PC-9 (cell line): ENCODE measurements around the gene SLC2A9. TPM values are rescaled to one million over a fixed set of nuclear protein-coding genes. Genes with fewer than 3 reads are reported as not detected.

Experiments used
- BruUV-seq: library from RNA; stranded (reverse); fragments of 400-500 nt; replicated peaks from 2 replicates; lab custom pipeline; 2021; lab: Mats Ljungman, UMichigan
- CTCF ChIA-PET: fragments of 300-600 bp; sonication (Branson Sonifier 250); formaldehyde crosslinking; loops from one replicate; lab custom pipeline; 2022; ENCODE audit warnings: antibody characterized with exemption; lab: Charles Lee
- POLR2A ChIA-PET: fragments of 300-600 bp; sonication (Branson Sonifier 250); formaldehyde crosslinking; loops from one replicate; lab custom pipeline; 2022; ENCODE audit warnings: antibody characterized with exemption; ENCODE audit not compliant: unreplicated experiment; lab: Charles Lee
- DNase-seq, 2 experiments: peaks; one replicate each; pipeline versions ENCODE4 v3.0.0 to v3.0.0-alpha.2; 2015 to 2022; ENCODE audit warnings: mixed read lengths in 1 of 2
- H2AFZ ChIP-seq: fragments of 200-600 bp; sonication (generic); 2 replicates; pipeline ENCODE4 v1.8.1; 2017; ENCODE audit warnings: antibody characterized with exemption
- H3F3A ChIP-seq: fragments of 200-600 bp; sonication (generic); 2 replicates; pipeline ENCODE4 v1.8.1; 2017; ENCODE audit warnings: antibody characterized with exemption, mild to moderate bottlenecking, low read depth; ENCODE audit not compliant: insufficient read depth
- H3K27ac ChIP-seq: fragments of 200-600 bp; sonication (generic); 2 replicates; pipeline ENCODE4 v1.6.1; 2016; ENCODE audit warnings: mixed run types
- H3K27me3 ChIP-seq: fragments of 200-600 bp; sonication (generic); 2 replicates; pipeline ENCODE4 v1.6.1; 2016; ENCODE audit warnings: low read depth, mixed run types; ENCODE audit not compliant: insufficient read depth
- H3K36me3 ChIP-seq: fragments of 200-600 bp; sonication (generic); 2 replicates; pipeline ENCODE4 v1.6.1; 2016; ENCODE audit warnings: low read depth, mixed run types
- H3K4me1 ChIP-seq: fragments of 200-600 bp; sonication (generic); replicated peaks from 2 replicates; pipeline ENCODE4 v1.6.1; 2016; ENCODE audit warnings: mixed run types; ENCODE audit not compliant: insufficient read depth
- H3K4me2 ChIP-seq: fragments of 200-600 bp; sonication (generic); 2 replicates; pipeline ENCODE4 v1.6.1; 2017; ENCODE audit warnings: mixed run types
- H3K4me3 ChIP-seq: fragments of 200-600 bp; sonication (generic); 2 replicates; pipeline ENCODE4 v1.6.1; 2016; ENCODE audit warnings: mixed run types
- H3K79me2 ChIP-seq: fragments of 200-600 bp; sonication (generic); 2 replicates; pipeline ENCODE4 v1.6.1; 2017; ENCODE audit warnings: low read depth, mixed run types
- H3K9me2 ChIP-seq: fragments of 200-600 bp; sonication (generic); 2 replicates; pipeline ENCODE4 v1.8.1; 2017; ENCODE audit warnings: mild to moderate bottlenecking; ENCODE audit not compliant: insufficient read depth
- H3K9me3 ChIP-seq: fragments of 200-600 bp; sonication (generic); 2 replicates; pipeline ENCODE4 v1.8.1; 2016; ENCODE audit warnings: low read depth; ENCODE audit not compliant: insufficient read depth
- H4K20me1 ChIP-seq: fragments of 200-600 bp; sonication (generic); 2 replicates; pipeline ENCODE4 v1.8.1; 2017; ENCODE audit not compliant: insufficient read depth
- EZH2 ChIP-seq: fragments of 200-600 bp; sonication (generic); IDR thresholded peaks from 2 replicates; pipeline ENCODE4 v1.8.0; 2017; ENCODE audit warnings: antibody characterized with exemption, low read depth
- intact Hi-C: fragments of 100-400 bp; cut with micrococcal nuclease; formaldehyde crosslinking; loops from one replicate; pipeline ENCODE4 v1.10.0; 2022; ENCODE audit not compliant: unreplicated experiment
- total RNA-seq: library from RNA; stranded (reverse); gene quantifications from 2 replicates; pipeline ENCODE4 v1.2.3, GENCODE V29; 2021
- TF ChIP-seq, protein P1 (sequence below): fragments of 200-600 bp; sonication (generic); conservative IDR thresholded peaks from 2 replicates; pipeline ENCODE4 v1.6.1; 2017; ENCODE audit warnings: mixed run types, antibody characterized with exemption, mild to moderate bottlenecking, moderate library complexity

SLC2A9 gene
- total RNA-seq, 1 experiment from 2014 or later = 0.28 TPM

DNA sequence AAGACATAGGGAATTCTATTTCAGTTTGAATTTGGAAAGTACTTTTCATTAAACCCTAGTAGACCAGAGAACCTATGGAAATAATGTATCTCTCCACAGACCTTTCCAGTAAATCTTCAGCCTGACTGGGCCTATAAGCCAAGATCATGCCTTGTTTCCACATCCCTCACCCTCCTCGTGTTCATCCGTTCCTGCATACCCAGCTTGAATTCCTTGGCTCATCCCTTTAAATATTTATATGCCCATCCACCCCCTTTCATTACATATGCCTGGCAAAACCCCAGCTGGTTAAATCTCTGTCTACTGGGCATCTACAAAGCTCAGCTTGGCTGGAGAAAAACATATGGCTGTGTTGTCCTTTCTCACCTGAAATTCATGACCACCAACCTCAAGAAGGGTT is 32.4 kb downstream of the SLC2A9 start:
- Histone ChIP-seq H3K4me3 (no peak overlapping the region), H3K4me1 (no peaks in the 10 kb centered on the region), H3K36me3 (no peaks in the 10 kb centered on the region), H3K27ac (no peak overlapping the region), H3K9me3 (no peaks in the 10 kb centered on the region), H3K9me2 (no peaks in the 10 kb centered on the region), H3K79me2 (no peaks in the 10 kb centered on the region), H4K20me1 (no peaks in the 10 kb centered on the region), H3K4me2 (no peak overlapping the region), H2AFZ (no peak overlapping the region), H3F3A (no peaks in the 10 kb centered on the region), H3K27me3 (peaks cover 3% of the 10 kb centered on the region; the same call in 1 of the 2 replicates)
- CTCF ChIA-PET = no interaction called here
- POLR2A ChIA-PET = no interaction called here
- intact Hi-C loops = no loop called here
- no peak for DNase-seq
- TF ChIP-seq, protein P1, sequence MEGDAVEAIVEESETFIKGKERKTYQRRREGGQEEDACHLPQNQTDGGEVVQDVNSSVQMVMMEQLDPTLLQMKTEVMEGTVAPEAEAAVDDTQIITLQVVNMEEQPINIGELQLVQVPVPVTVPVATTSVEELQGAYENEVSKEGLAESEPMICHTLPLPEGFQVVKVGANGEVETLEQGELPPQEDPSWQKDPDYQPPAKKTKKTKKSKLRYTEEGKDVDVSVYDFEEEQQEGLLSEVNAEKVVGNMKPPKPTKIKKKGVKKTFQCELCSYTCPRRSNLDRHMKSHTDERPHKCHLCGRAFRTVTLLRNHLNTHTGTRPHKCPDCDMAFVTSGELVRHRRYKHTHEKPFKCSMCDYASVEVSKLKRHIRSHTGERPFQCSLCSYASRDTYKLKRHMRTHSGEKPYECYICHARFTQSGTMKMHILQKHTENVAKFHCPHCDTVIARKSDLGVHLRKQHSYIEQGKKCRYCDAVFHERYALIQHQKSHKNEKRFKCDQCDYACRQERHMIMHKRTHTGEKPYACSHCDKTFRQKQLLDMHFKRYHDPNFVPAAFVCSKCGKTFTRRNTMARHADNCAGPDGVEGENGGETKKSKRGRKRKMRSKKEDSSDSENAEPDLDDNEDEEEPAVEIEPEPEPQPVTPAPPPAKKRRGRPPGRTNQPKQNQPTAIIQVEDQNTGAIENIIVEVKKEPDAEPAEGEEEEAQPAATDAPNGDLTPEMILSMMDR = no peak
- no peak for TF ChIP-seq EZH2
- no TSS peak for BruUV-seq

DNA sequence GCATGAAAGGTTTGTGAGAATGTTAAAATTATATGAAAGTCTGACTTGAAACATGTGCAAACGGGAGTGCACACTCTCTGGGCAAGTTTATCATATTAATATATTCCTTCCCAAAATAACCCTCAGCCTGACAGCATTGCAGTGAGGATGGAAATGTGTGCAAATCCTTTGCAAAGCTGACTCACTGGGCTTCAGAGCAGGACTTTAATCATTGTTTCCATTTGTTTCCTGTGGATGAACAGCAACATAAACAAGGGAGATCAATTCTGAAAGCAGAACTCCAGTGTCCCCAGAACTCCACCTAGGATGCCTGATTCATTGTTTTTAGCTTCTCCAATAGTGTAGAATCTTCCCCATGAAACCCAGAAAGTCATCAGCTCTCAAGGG is 32.9 kb downstream of the SLC2A9 start:
- TF ChIP-seq, protein P1 = no peak
- TF ChIP-seq EZH2 = no peak
- intact Hi-C loops = no loop called here
- Histone ChIP-seq H3K9me2 (no peaks in the 10 kb centered on the region), H3K36me3 (no peaks in the 10 kb centered on the region), H3K27ac (no peak overlapping the region), H3K27me3 (peaks cover 3% of the 10 kb centered on the region; the same call in 1 of the 2 replicates), H3K4me1 (no peaks in the 10 kb centered on the region), H4K20me1 (no peaks in the 10 kb centered on the region), H3K79me2 (no peaks in the 10 kb centered on the region), H3K4me3 (no peak overlapping the region), H3F3A (no peaks in the 10 kb centered on the region), H3K9me3 (no peaks in the 10 kb centered on the region), H3K4me2 (no peak overlapping the region), H2AFZ (no peak overlapping the region)
- POLR2A ChIA-PET = no interaction called here
- CTCF ChIA-PET = no interaction called here
- DNase-seq = no peak
- BruUV-seq = no TSS peak

DNA sequence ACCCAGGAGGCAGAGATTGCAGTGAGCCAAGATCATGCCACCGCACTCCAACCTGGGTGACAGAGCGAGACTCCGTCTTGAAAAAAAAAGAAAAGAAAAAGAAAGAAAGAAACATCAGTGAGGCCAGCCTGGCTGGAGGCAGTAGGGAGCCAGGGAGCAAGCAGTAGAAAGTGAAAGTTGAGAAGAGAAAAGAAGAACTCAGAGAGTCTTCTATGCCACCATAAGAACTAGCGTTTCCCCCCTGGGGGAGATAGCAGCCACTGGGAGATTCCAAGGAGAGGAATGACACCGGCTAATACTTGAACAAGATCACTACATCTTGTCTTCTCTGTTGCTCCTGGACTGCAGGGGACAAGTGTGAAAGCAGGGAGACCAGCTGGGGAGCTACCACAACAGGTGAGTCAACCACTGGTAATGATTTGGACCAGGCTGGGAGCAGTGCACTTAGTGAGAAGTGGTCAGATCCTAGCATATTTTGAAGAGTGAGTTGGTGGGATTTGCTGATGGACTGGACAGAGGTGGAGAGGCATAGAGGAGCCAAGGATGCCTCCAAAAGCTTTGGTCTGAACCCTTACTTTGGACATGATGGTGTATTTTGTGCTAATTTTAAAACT is 33.4 kb downstream of the SLC2A9 start:
- H3K4me3 ChIP-seq = no peak overlapping the region
- H3K4me1 ChIP-seq = no peaks in the 10 kb centered on the region
- CTCF ChIA-PET = no interaction called here
- H3K4me2 ChIP-seq = no peak overlapping the region
- H3K27ac ChIP-seq = no peak overlapping the region
- POLR2A ChIA-PET = no interaction called here
- H3K79me2 ChIP-seq = no peaks in the 10 kb centered on the region
- no peak overlapping the region for H2AFZ ChIP-seq
- no peak for DNase-seq
- no peaks in the 10 kb centered on the region for H3F3A ChIP-seq
- no TSS peak for BruUV-seq
- no peaks in the 10 kb centered on the region for H4K20me1 ChIP-seq
- no peaks in the 10 kb centered on the region for H3K36me3 ChIP-seq
- H3K9me2 ChIP-seq = no peaks in the 10 kb centered on the region
- peaks cover 3% of the 10 kb centered on the region; the same call in 1 of the 2 replicates for H3K27me3 ChIP-seq
- intact Hi-C loops = no loop called here
- no peak for TF ChIP-seq EZH2
- TF ChIP-seq, protein P1 = no peak
- no peaks in the 10 kb centered on the region for H3K9me3 ChIP-seq
